ENCODE results near the gene GFRAL. TPM values are rescaled to one million over a fixed set of nuclear protein-coding genes. Genes with fewer than 3 reads are reported as not detected.

The GFRAL gene
- total RNA-seq, 1 donor, result not detected

- no peak overlapping the region for H2AFZ ChIP-seq (ENCODE audit: low read length)
- no peaks in the 10 kb centered on the region for H4K20me1 ChIP-seq (ENCODE audit: insufficient read depth, low read length)
- H3K79me2 ChIP-seq (ENCODE audit: insufficient read depth, low read length), result no peaks in the 10 kb centered on the region
- H3K27me3 ChIP-seq (ENCODE audit: insufficient read depth, low read length), result no peaks in the 10 kb centered on the region
- H3K27ac ChIP-seq (ENCODE audit: low read depth, low read length), result no peak overlapping the region
- H3K4me1 ChIP-seq (ENCODE audit: insufficient read depth, low read length), result no peaks in the 10 kb centered on the region
- no peak overlapping the region for H3K4me2 ChIP-seq (ENCODE audit: insufficient read depth, low read length)
- no peaks in the 10 kb centered on the region for H3K36me3 ChIP-seq (ENCODE audit: insufficient read depth, low read length)
- TF ChIP-seq CTCF (IDR thresholded peaks at IDR 0.05; ENCODE audit: extremely low read depth, low read depth, low read length), result no peak
- no peak for DNase-seq (ENCODE audit: insufficient read length, low spot score, missing footprints)
- no peak overlapping the region for H3K4me3 ChIP-seq (ENCODE audit: insufficient read depth, low read length)
- no peaks in the 10 kb centered on the region for H3K9me3 ChIP-seq (ENCODE audit: low read depth, low read length)
These were observed 49.9 kb downstream of the GFRAL start for GRCh38 chr6:55377150-55377549.

GRCh38 chr6:55379471-55379870 is 52.2 kb downstream of the GFRAL start:
- no peak for DNase-seq (ENCODE audit: insufficient read length, low spot score, missing footprints)
- Histone ChIP-seq H3K27me3 (ENCODE audit: insufficient read depth, low read length) (no peaks in the 10 kb centered on the region), H3K27ac (ENCODE audit: low read depth, low read length) (no peak overlapping the region), H3K79me2 (ENCODE audit: insufficient read depth, low read length) (no peaks in the 10 kb centered on the region), H3K4me2 (ENCODE audit: insufficient read depth, low read length) (no peak overlapping the region), H2AFZ (ENCODE audit: low read length) (no peak overlapping the region), H3K4me1 (ENCODE audit: insufficient read depth, low read length) (no peaks in the 10 kb centered on the region), H3K36me3 (ENCODE audit: insufficient read depth, low read length) (no peaks in the 10 kb centered on the region), H3K9me3 (ENCODE audit: low read depth, low read length) (no peaks in the 10 kb centered on the region), H4K20me1 (ENCODE audit: insufficient read depth, low read length) (no peaks in the 10 kb centered on the region), H3K4me3 (ENCODE audit: insufficient read depth, low read length) (no peak overlapping the region)
- TF ChIP-seq CTCF (IDR thresholded peaks at IDR 0.05; ENCODE audit: extremely low read depth, low read depth, low read length), result no peak

- no peak overlapping the region for H2AFZ ChIP-seq (ENCODE audit: low read length)
- no peak overlapping the region for H3K27ac ChIP-seq (ENCODE audit: low read depth, low read length)
- H3K27me3 ChIP-seq (ENCODE audit: insufficient read depth, low read length), result no peaks in the 10 kb centered on the region
- no peaks in the 10 kb centered on the region for H4K20me1 ChIP-seq (ENCODE audit: insufficient read depth, low read length)
- H3K79me2 ChIP-seq (ENCODE audit: insufficient read depth, low read length), result no peaks in the 10 kb centered on the region
- DNase-seq (ENCODE audit: insufficient read length, low spot score, missing footprints), result no peak
- H3K4me2 ChIP-seq (ENCODE audit: insufficient read depth, low read length), result no peak overlapping the region
- no peaks in the 10 kb centered on the region for H3K36me3 ChIP-seq (ENCODE audit: insufficient read depth, low read length)
- H3K4me1 ChIP-seq (ENCODE audit: insufficient read depth, low read length), result no peaks in the 10 kb centered on the region
- H3K4me3 ChIP-seq (ENCODE audit: insufficient read depth, low read length), result no peak overlapping the region
- no peaks in the 10 kb centered on the region for H3K9me3 ChIP-seq (ENCODE audit: low read depth, low read length)
- no peak for TF ChIP-seq CTCF (IDR thresholded peaks at IDR 0.05; ENCODE audit: extremely low read depth, low read depth, low read length)
These were observed 52.6 kb downstream of the GFRAL start for GRCh38 chr6:55379895-55380294.

- H3K9me3 ChIP-seq (ENCODE audit: low read depth, low read length), result no peaks in the 10 kb centered on the region
- no peak for DNase-seq (ENCODE audit: insufficient read length, low spot score, missing footprints)
- no peaks in the 10 kb centered on the region for H3K36me3 ChIP-seq (ENCODE audit: insufficient read depth, low read length)
- H3K27me3 ChIP-seq (ENCODE audit: insufficient read depth, low read length), result no peaks in the 10 kb centered on the region
- H2AFZ ChIP-seq (ENCODE audit: low read length), result no peak overlapping the region
- TF ChIP-seq CTCF (IDR thresholded peaks at IDR 0.05; ENCODE audit: extremely low read depth, low read depth, low read length), result no peak
- no peaks in the 10 kb centered on the region for H3K4me1 ChIP-seq (ENCODE audit: insufficient read depth, low read length)
- no peaks in the 10 kb centered on the region for H4K20me1 ChIP-seq (ENCODE audit: insufficient read depth, low read length)
- H3K4me3 ChIP-seq (ENCODE audit: insufficient read depth, low read length), result no peak overlapping the region
- no peak overlapping the region for H3K27ac ChIP-seq (ENCODE audit: low read depth, low read length)
- H3K79me2 ChIP-seq (ENCODE audit: insufficient read depth, low read length), result no peaks in the 10 kb centered on the region
- H3K4me2 ChIP-seq (ENCODE audit: insufficient read depth, low read length), result no peak overlapping the region
These were observed 60.9 kb downstream of the GFRAL start for GRCh38 chr6:55388211-55388610.
